GM19023 (cell line): ENCODE measurements around the gene HES3.

Experiments
- ATAC-seq: cut with Tn5 transposase; IDR thresholded peaks from one replicate; pipeline ENCODE4 v1.9.1; 2021; ENCODE audit warnings: mild to moderate bottlenecking, moderate library complexity; ENCODE audit not compliant: unreplicated experiment

Gene HES3

GRCh38 chr1:6276811-6277555, 33.0 kb downstream of the HES3 start:
- no peak for ATAC-seq

- ATAC-seq, result no peak
Observed at GRCh38 chr1:6278263-6278662, 34.3 kb downstream of the HES3 start.

- ATAC-seq, result no peak
Observed at GRCh38 chr1:6279066-6279465, 35.1 kb downstream of the HES3 start.

GRCh38 chr1:6279613-6280383, 35.8 kb downstream of the HES3 start:
- ATAC-seq, result no peak

GRCh38 chr1:6280761-6281451, 36.9 kb downstream of the HES3 start:
- ATAC-seq, result no peak

GRCh38 chr1:6281511-6282402, 37.8 kb downstream of the HES3 start:
- no peak for ATAC-seq

GRCh38 chr1:6282577-6283270, 38.7 kb downstream of the HES3 start:
- ATAC-seq, result no peak

- ATAC-seq, result no peak
Observed at GRCh38 chr1:6285336-6285735, 41.4 kb downstream of the HES3 start.

- no peak for ATAC-seq
Observed at GRCh38 chr1:6286266-6286665, 42.3 kb downstream of the HES3 start.

- no peak for ATAC-seq
Observed at GRCh38 chr1:6287029-6287428, 43.0 kb downstream of the HES3 start.

- ATAC-seq, result no peak
Observed at GRCh38 chr1:6287431-6287886, 43.5 kb downstream of the HES3 start.

GRCh38 chr1:6288026-6288425, 44.0 kb downstream of the HES3 start:
- ATAC-seq, result no peak

GRCh38 chr1:6288665-6289064, 44.7 kb downstream of the HES3 start:
- no peak for ATAC-seq

- ATAC-seq, result no peak
Observed at GRCh38 chr1:6292102-6292501, 48.1 kb downstream of the HES3 start.

GRCh38 chr1:6294080-6294889, 50.3 kb downstream of the HES3 start:
- no peak for ATAC-seq

GRCh38 chr1:6294890-6295556, 51.0 kb downstream of the HES3 start:
- ATAC-seq, result no peak
